Thoracic aorta (tissue), 2 donors: ENCODE data around the gene APOB. TPM values are rescaled to one million over a fixed set of nuclear protein-coding genes. Genes with fewer than 3 reads are reported as not detected.

Experiments used
- ATAC-seq: fragments of 150-250 bp; one replicate; pipeline ENCODE4 v1.8.0; 2017; ENCODE audit warnings: low read depth; ENCODE audit not compliant: insufficient number of reproducible peaks, low FRiP score
- DNase-seq: peaks from one replicate; pipeline ENCODE4 v3.0.0-alpha.2; 2020; ENCODE audit warnings: low spot score
- H3K27ac ChIP-seq, 2 donors: fragments of 200-600 bp; sonication (generic); 1 replicate in 1 of 2; 2 replicates in 1 of 2; pipeline ENCODE4 v1.5.1; 2016; ENCODE audit warnings: mild to moderate bottlenecking in 2 of 2, moderate library complexity in 2 of 2
- H3K27me3 ChIP-seq: fragments of 200-600 bp; sonication (generic); replicated peaks from 2 replicates; pipeline ENCODE4 v1.6.0; 2016; ENCODE audit warnings: mild to moderate bottlenecking; ENCODE audit not compliant: insufficient read depth
- H3K36me3 ChIP-seq: fragments of 200-600 bp; sonication (generic); one replicate; pipeline ENCODE4 v1.5.1; 2016
- H3K4me1 ChIP-seq, 2 donors: fragments of 200-600 bp; sonication (generic); 1 replicate in 1 of 2; 2 replicates in 1 of 2; pipeline versions ENCODE4 v1.5.1 to v1.6.0; 2016; ENCODE audit warnings: low read depth in 2 of 2, mild to moderate bottlenecking in 1 of 2; ENCODE audit not compliant: control insufficient read depth in 1 of 2
- H3K4me3 ChIP-seq: fragments of 200-600 bp; sonication (generic); 2 replicates; pipeline ENCODE4 v1.5.1; 2016; ENCODE audit warnings: mild to moderate bottlenecking
- H3K9me3 ChIP-seq: fragments of 200-600 bp; sonication (generic); 2 replicates; pipeline ENCODE4 v1.5.1; 2016
- CTCF ChIP-seq: fragments of 200-600 bp; sonication (generic); IDR thresholded peaks from one replicate; pipeline ENCODE4 v1.5.1; 2019; ENCODE audit warnings: antibody characterized with exemption
- total RNA-seq, 2 donors: library from RNA; depleted of rRNA; stranded (reverse); fragments of >200 nt; gene quantifications; one replicate each; pipeline versions ENCODE4 v1.1.0 to v1.2.3, GENCODE V29; 2016

The APOB gene
- total RNA-seq, 2 donors from 2014 or later = 4.7 to 6.1 TPM

- H3K4me3 ChIP-seq = no peak overlapping the region
- no peaks in the 10 kb centered on the region for H3K9me3 ChIP-seq
- H3K27me3 ChIP-seq = no peaks in the 10 kb centered on the region
- no peak overlapping the region for H3K27ac ChIP-seq
- H3K36me3 ChIP-seq = no peaks in the 10 kb centered on the region
- H3K4me1 ChIP-seq = no peaks in the 10 kb centered on the region
- TF ChIP-seq CTCF = no peak
- ATAC-seq (no peak), DNase-seq (no peak)
These were observed 24.1 kb upstream of the APOB start for GRCh38 chr2:21067859-21068537.

- no peak overlapping the region for H3K4me3 ChIP-seq
- H3K9me3 ChIP-seq = no peaks in the 10 kb centered on the region
- H3K4me1 ChIP-seq = no peaks in the 10 kb centered on the region
- no peaks in the 10 kb centered on the region for H3K27me3 ChIP-seq
- no peak for TF ChIP-seq CTCF
- H3K36me3 ChIP-seq = no peaks in the 10 kb centered on the region
- no peak for DNase-seq
- no peak for ATAC-seq
- H3K27ac ChIP-seq = no peak overlapping the region
These were observed 23.3 kb upstream of the APOB start for GRCh38 chr2:21067125-21067524.

DNA sequence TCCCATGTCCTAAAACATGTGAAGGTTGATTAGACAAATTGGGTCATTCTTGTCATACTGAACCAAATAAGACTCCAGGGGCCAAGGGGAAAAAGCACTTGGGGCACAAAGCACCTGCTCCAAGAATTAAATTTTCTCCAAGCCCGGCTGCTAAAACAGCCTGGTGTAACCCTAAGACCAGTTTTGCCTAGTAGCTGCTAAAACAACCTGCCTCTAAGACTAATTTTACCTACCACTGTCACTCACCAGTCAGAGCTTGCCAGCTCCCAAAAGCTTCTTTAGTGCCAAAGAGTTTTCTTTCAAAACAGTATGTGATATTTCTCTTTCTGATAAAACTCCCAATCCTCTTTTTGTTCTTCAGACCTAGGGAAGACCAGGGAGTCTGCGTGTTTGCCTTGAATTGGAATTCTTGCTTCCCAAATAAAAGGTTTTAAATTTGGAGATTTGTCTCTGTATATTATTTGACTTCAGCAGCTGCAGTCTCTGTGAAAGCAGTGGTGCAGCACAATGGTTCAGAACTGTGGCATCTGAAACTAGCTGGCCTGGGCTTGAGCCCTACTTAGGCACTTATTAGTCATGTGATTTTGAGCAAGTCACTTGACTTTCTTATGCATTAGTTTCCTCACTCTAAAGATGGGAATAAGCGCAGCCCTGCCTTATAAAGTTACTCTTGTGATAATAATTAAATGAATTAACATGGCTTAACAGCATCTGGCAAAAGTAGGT is 16.2 kb upstream of the APOB start:
- no peak for TF ChIP-seq CTCF
- Histone ChIP-seq H3K27me3 (no peaks in the 10 kb centered on the region), H3K27ac (no peak overlapping the region), H3K9me3 (no peaks in the 10 kb centered on the region), H3K4me3 (no peak overlapping the region), H3K4me1 (no peaks in the 10 kb centered on the region), H3K36me3 (no peaks in the 10 kb centered on the region)
- ATAC-seq = no peak
- no peak for DNase-seq

- Histone ChIP-seq H3K9me3 (no peaks in the 10 kb centered on the region), H3K4me3 (no peak overlapping the region), H3K27ac (no peak overlapping the region), H3K27me3 (no peaks in the 10 kb centered on the region), H3K36me3 (no peaks in the 10 kb centered on the region), H3K4me1 (peaks cover 0 to 4% of the 10 kb centered on the region in 2 donors)
- DNase-seq (no peak), ATAC-seq (no peak)
- no peak for TF ChIP-seq CTCF
These were observed 13.2 kb upstream of the APOB start for GRCh38 chr2:21057097-21057496.

GRCh38 chr2:21055879-21056790 is 12.3 kb upstream of the APOB start:
- ATAC-seq (no peak), DNase-seq (no peak)
- no peak for TF ChIP-seq CTCF
- no peaks in the 10 kb centered on the region for H3K27me3 ChIP-seq
- H3K4me3 ChIP-seq = no peak overlapping the region
- no peaks in the 10 kb centered on the region for H3K9me3 ChIP-seq
- H3K4me1 ChIP-seq = peaks cover 0 to 7% of the 10 kb centered on the region in 2 donors
- no peaks in the 10 kb centered on the region for H3K36me3 ChIP-seq
- no peak overlapping the region for H3K27ac ChIP-seq
